ENCODE data around the gene SIAH2.

Gene SIAH2

GRCh38 chr3:150787741-150788370, 24.9 kb upstream of the SIAH2 start:
- peak; percentile 73 to 93 for DNase-seq (ENCODE audit: low spot score in 2 of 2)
- no peak overlapping the region for H3K4me3 ChIP-seq

DNA sequence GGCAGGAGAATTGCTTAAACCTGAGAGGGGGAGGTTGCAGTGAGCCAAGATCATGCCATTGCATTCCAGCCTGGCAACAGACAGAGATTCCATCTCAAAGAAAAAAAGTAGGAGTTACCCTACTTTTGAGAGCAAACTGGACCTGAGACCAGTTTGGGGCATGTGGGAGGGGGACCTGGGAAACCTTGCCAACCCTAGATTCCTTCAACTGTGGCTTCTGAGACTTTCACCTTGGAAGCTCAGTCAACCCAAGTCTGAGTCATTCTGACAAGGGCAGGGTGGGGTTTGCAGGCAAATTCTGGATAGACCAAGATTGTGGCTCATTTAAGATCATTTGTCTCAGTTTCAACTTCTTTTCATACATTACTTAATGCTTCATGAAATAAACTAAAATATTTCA, 23.8 kb upstream of the SIAH2 start:
- in situ Hi-C loops (cut with MboI; ENCODE audit: low sequenced_read_pairs): loop anchor here (10.0 kb wide), 1 partner anchor 368 kb away; no protein-coding TSS in a partner anchor
- Histone ChIP-seq H3K36me3 (replicated peaks) (no peaks in the 10 kb centered on the region), H3K27me3 (ENCODE audit: low read depth) (peaks cover 10% of the 10 kb centered on the region), H3K4me3 (no peak overlapping the region), H3K9me3 (no peaks in the 10 kb centered on the region), H3K4me1 (peaks cover 5% of the 10 kb centered on the region)
- no peak for DNase-seq (ENCODE audit: low spot score in 2 of 2)

More at GRCh38 chr3:150787741-150788370, 24.9 kb upstream of the SIAH2 start:
- H3K4me1 ChIP-seq: peaks cover 5% of the 10 kb centered on the region
- in situ Hi-C loops (cut with MboI; ENCODE audit: low sequenced_read_pairs): loop anchor here (10.0 kb wide), 1 partner anchor 367 kb away; no protein-coding TSS in a partner anchor
- H3K9me3 ChIP-seq: no peaks in the 10 kb centered on the region
- H3K27me3 ChIP-seq (ENCODE audit: low read depth): peaks cover 10% of the 10 kb centered on the region
- no peaks in the 10 kb centered on the region for H3K36me3 ChIP-seq (replicated peaks)

DNA sequence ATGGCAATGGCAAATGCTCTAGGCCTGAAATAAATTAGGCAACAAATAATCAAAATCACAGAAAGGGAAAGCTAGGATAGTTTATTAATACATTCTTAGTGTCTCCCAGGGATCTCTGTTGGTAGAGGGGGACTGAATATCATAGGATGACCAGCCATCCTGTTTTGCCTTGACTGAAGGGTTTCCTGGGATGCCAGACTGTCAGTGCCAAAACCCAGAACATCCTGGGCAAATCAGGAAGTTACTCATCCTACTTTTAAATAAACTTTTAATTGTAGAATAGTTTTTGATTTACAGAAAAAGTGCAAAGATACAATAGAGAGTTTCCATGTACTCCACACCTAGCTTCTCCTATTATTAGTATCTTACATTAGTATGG, 21.8 kb upstream of the SIAH2 start:
- in situ Hi-C loops (cut with MboI; ENCODE audit: low sequenced_read_pairs): loop anchor here (10.0 kb wide), 1 partner anchor 370 kb away; no protein-coding TSS in a partner anchor
- no peak for DNase-seq (ENCODE audit: low spot score in 2 of 2)
- H3K9me3 ChIP-seq: no peaks in the 10 kb centered on the region
- H3K36me3 ChIP-seq (replicated peaks): no peaks in the 10 kb centered on the region
- no peaks in the 10 kb centered on the region for H3K4me1 ChIP-seq
- peaks cover 10% of the 10 kb centered on the region for H3K27me3 ChIP-seq (ENCODE audit: low read depth)
- no peak overlapping the region for H3K4me3 ChIP-seq

DNA sequence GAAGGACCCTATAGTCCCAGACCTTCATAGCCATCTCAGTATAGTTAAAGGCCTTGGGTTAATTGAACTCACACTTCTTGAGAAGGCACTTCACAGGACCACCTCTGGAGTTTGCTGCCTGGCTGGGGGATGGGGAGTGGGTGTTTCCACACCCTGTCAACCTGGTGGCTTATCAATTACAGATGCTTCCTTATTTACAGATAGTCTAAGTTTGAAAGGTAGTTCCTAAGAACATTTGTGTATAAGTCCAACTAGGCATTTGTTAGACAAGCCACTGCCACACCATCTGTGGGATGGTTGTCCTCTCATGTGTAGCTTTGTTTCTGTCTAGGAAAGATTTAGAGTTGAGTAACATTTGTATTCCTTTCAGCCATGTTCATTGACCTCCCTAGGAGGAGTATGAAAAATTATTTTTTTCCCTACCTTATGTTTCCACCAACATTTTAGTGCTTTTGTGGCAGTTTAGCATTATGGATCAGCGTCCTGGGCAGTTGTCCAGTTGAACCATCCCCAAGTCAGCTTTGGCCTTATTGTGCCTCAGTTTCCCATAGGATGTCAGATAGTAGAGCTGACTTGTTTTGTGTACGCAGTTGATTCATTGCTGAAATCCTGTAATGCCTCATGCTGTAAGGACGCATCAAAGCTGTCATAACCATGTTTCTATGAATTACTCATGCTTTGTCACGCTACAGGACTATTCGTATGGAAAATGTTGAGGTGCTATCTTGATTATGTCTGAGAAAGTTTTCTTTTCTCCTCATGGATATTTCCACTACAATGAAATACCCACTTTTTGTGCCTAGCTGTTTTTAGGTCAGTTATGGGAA, 21.2 kb upstream of the SIAH2 start:
- Histone ChIP-seq H3K4me3 (no peak overlapping the region), H3K27me3 (ENCODE audit: low read depth) (peaks cover 10% of the 10 kb centered on the region), H3K4me1 (no peaks in the 10 kb centered on the region), H3K36me3 (replicated peaks) (no peaks in the 10 kb centered on the region), H3K9me3 (no peaks in the 10 kb centered on the region)
- in situ Hi-C loops (cut with MboI; ENCODE audit: low sequenced_read_pairs): loop anchor here (10.0 kb wide), 1 partner anchor 371 kb away; no protein-coding TSS in a partner anchor
- DNase-seq (ENCODE audit: low spot score in 2 of 2): no peak

GRCh38 chr3:150783316-150783715, 20.3 kb upstream of the SIAH2 start:
- Histone ChIP-seq H3K27me3 (ENCODE audit: low read depth) (peaks cover 10% of the 10 kb centered on the region), H3K4me3 (no peak overlapping the region), H3K9me3 (no peaks in the 10 kb centered on the region), H3K36me3 (replicated peaks) (no peaks in the 10 kb centered on the region), H3K4me1 (no peaks in the 10 kb centered on the region)
- in situ Hi-C loops (cut with MboI; ENCODE audit: low sequenced_read_pairs): loop anchor here (10.0 kb wide), 1 partner anchor 371 kb away; no protein-coding TSS in a partner anchor
- DNase-seq (ENCODE audit: low spot score in 2 of 2): no peak

DNA sequence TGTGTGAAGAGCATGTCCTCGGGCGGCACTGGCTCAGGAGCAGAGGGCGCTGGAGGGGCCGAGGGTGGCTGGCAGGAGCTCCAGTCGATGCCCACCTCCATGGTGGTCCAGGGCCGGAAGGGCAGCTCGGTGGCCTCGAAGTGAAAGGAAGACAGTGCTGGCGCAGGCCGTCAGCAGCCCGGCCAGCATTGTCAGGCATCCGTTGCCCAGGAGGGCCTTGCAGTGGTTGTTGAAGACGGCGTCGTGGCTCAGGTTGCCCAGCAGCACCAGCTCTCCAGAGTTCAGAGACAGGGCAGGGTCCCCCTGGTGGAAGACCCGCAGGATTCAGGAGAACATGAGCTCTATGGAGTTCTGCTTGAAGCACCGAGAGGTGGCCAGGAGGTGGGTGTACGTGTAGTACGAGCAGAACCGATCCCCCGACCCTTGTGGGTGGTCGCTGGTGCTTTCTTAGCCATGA, 16.5 kb upstream of the SIAH2 start:
- H3K4me3 ChIP-seq: no peak overlapping the region
- H3K4me1 ChIP-seq: no peaks in the 10 kb centered on the region
- DNase-seq (ENCODE audit: low spot score in 2 of 2): peak in 1 of 2 experiments; percentile 17
- H3K9me3 ChIP-seq: no peaks in the 10 kb centered on the region
- no peaks in the 10 kb centered on the region for H3K27me3 ChIP-seq (ENCODE audit: low read depth)
- H3K36me3 ChIP-seq (replicated peaks): no peaks in the 10 kb centered on the region
- in situ Hi-C loops (cut with MboI; ENCODE audit: low sequenced_read_pairs): no loop called here

- no peak for DNase-seq (ENCODE audit: low spot score in 2 of 2)
- Histone ChIP-seq H3K36me3 (replicated peaks) (no peaks in the 10 kb centered on the region), H3K27me3 (ENCODE audit: low read depth) (no peaks in the 10 kb centered on the region), H3K4me1 (no peaks in the 10 kb centered on the region), H3K4me3 (no peak overlapping the region), H3K9me3 (no peaks in the 10 kb centered on the region)
- in situ Hi-C loops (cut with MboI; ENCODE audit: low sequenced_read_pairs): no loop called here
Observed at GRCh38 chr3:150778793-150779401, 15.9 kb upstream of the SIAH2 start.

GRCh38 chr3:150775001-150775599, 12.1 kb upstream of the SIAH2 start:
- Histone ChIP-seq H3K4me1 (peaks cover 2% of the 10 kb centered on the region; the same call in 1 of the 2 replicates), H3K27me3 (ENCODE audit: low read depth) (no peaks in the 10 kb centered on the region), H3K36me3 (replicated peaks) (no peaks in the 10 kb centered on the region), H3K9me3 (no peaks in the 10 kb centered on the region), H3K4me3 (no peak overlapping the region)
- no peak for DNase-seq (ENCODE audit: low spot score in 2 of 2)
- in situ Hi-C loops (cut with MboI; ENCODE audit: low sequenced_read_pairs): no loop called here

- in situ Hi-C loops (cut with MboI; ENCODE audit: low sequenced_read_pairs): no loop called here
- Histone ChIP-seq H3K4me1 (peaks cover 6% of the 10 kb centered on the region; the same call in 1 of the 2 replicates), H3K9me3 (no peaks in the 10 kb centered on the region), H3K4me3 (no peak overlapping the region), H3K27me3 (ENCODE audit: low read depth) (no peaks in the 10 kb centered on the region), H3K36me3 (replicated peaks) (no peaks in the 10 kb centered on the region)
- DNase-seq (ENCODE audit: low spot score in 2 of 2): no peak
Observed at GRCh38 chr3:150773616-150774192, 10.7 kb upstream of the SIAH2 start.

DNA sequence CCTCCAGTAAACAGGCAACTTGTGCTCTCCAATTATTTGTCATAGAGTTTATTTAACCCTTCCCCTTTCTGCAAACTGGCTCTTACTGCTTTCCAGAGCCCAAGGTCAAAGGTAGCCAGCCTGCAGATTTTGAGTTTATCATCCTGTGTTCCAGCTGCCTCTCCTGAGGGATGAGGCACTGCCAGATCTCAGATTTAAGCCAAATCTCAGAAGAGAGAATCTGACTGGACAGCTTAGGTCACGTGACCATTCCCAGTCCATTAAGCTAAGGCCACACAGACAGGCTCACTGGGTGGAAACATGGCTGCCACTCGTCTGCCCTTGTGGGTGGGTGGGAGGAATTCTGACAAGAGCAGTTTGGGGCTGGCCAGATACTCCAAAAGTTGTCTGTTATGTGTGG, 8.6 kb upstream of the SIAH2 start:
- Histone ChIP-seq H3K27me3 (ENCODE audit: low read depth) (no peaks in the 10 kb centered on the region), H3K4me3 (no peak overlapping the region), H3K9me3 (no peaks in the 10 kb centered on the region), H3K36me3 (replicated peaks) (no peaks in the 10 kb centered on the region), H3K4me1 (peaks cover 6% of the 10 kb centered on the region; the same call in 1 of the 2 replicates)
- in situ Hi-C loops (cut with MboI; ENCODE audit: low sequenced_read_pairs): no loop called here
- no peak for DNase-seq (ENCODE audit: low spot score in 2 of 2)

DNA sequence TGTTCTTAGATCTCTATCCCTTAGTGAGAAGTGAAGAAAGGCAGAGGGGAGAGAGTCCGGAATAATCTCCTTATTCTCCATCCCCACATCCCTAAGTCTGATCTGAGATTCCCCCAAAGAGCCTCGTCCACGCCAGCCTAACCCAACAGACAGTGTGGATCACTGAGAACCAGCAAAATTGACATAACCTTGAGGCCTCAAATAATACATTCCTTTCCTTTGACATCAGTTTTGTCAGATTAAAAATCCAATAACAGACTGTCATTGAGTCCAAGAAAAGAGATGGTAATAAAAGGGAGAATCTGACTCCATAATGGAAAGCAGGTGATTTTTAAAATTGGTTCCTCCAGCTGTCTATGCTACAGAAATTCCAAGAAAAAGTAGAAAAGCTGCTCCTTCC, 7.7 kb upstream of the SIAH2 start:
- DNase-seq (ENCODE audit: low spot score in 2 of 2): no peak
- Histone ChIP-seq H3K9me3 (no peaks in the 10 kb centered on the region), H3K27me3 (ENCODE audit: low read depth) (no peaks in the 10 kb centered on the region), H3K4me1 (peaks cover 6% of the 10 kb centered on the region; the same call in 1 of the 2 replicates), H3K36me3 (replicated peaks) (no peaks in the 10 kb centered on the region), H3K4me3 (no peak overlapping the region)
- in situ Hi-C loops (cut with MboI; ENCODE audit: low sequenced_read_pairs): no loop called here

- peaks cover 14% of the 10 kb centered on the region for H3K4me1 ChIP-seq
- H3K9me3 ChIP-seq: no peaks in the 10 kb centered on the region
- DNase-seq (ENCODE audit: low spot score in 2 of 2): no peak
- no peaks in the 10 kb centered on the region for H3K27me3 ChIP-seq (ENCODE audit: low read depth)
- H3K4me3 ChIP-seq: no peak overlapping the region
- H3K36me3 ChIP-seq (replicated peaks): no peaks in the 10 kb centered on the region
- in situ Hi-C loops (cut with MboI; ENCODE audit: low sequenced_read_pairs): loop anchor here (10.0 kb wide), 1 partner anchor 162 kb away; the partner anchor contains the start of gene SELENOT
Observed at GRCh38 chr3:150766742-150767141, 3.8 kb upstream of the SIAH2 start.
